MM.1S (cell line): Measurements from ENCODE around the gene FLYWCH2.

Source experiments
- DNase-seq: peaks from one replicate; pipeline ENCODE4 v3.0.0-alpha.2; 2015
- H2AFZ ChIP-seq: fragments of 300-600 bp; sonication (generic); 2 replicates; pipeline ENCODE4 v1.6.0; 2016; ENCODE audit warnings: antibody characterized with exemption, low read length
- H3F3A ChIP-seq: fragments of 300-600 bp; sonication (generic); 2 replicates; pipeline ENCODE4 v1.6.1; 2016; ENCODE audit warnings: mild to moderate bottlenecking, antibody characterized with exemption, low read length, moderate library complexity, mixed read lengths; ENCODE audit not compliant: insufficient read depth
- H3K27ac ChIP-seq: fragments of 300-600 bp; sonication (generic); 2 replicates; pipeline ENCODE4 v1.5.1; 2016; ENCODE audit warnings: mild to moderate bottlenecking, low read length
- H3K27me3 ChIP-seq: fragments of 300-600 bp; sonication (generic); replicated peaks from 2 replicates; pipeline ENCODE4 v1.6.0; 2016; ENCODE audit warnings: low read length; ENCODE audit not compliant: insufficient read depth
- H3K36me3 ChIP-seq: fragments of 300-600 bp; sonication (generic); replicated peaks from 2 replicates; pipeline ENCODE4 v1.6.1; 2016; ENCODE audit warnings: mild to moderate bottlenecking, low read length, mixed read lengths; ENCODE audit not compliant: insufficient read depth
- H3K4me1 ChIP-seq: fragments of 300-600 bp; sonication (generic); 2 replicates; pipeline ENCODE4 v1.6.1; 2016; ENCODE audit warnings: low read length, mixed read lengths
- H3K4me2 ChIP-seq: fragments of 300-600 bp; sonication (generic); 2 replicates; pipeline ENCODE4 v1.6.0; 2016; ENCODE audit warnings: low read depth, low read length
- H3K4me3 ChIP-seq: fragments of 300-600 bp; sonication (generic); 2 replicates; pipeline ENCODE4 v1.5.1; 2016; ENCODE audit warnings: low read length, mixed read lengths
- H3K79me2 ChIP-seq: fragments of 300-600 bp; sonication (generic); 2 replicates; pipeline ENCODE4 v1.6.1; 2016; ENCODE audit warnings: mixed run types, low read length, mixed read lengths
- H3K9ac ChIP-seq: fragments of 300-600 bp; sonication (generic); 2 replicates; pipeline ENCODE4 v1.6.1; 2016; ENCODE audit warnings: low read length, mixed read lengths
- H3K9me2 ChIP-seq: fragments of 300-600 bp; sonication (generic); replicated peaks from 2 replicates; pipeline ENCODE4 v1.6.1; 2016; ENCODE audit warnings: mild to moderate bottlenecking, low read length, mixed read lengths; ENCODE audit not compliant: insufficient read depth
- H3K9me3 ChIP-seq: fragments of 300-600 bp; sonication (generic); replicated peaks from 2 replicates; pipeline ENCODE4 v1.6.1; 2016; ENCODE audit warnings: mild to moderate bottlenecking, low read length, mixed read lengths; ENCODE audit not compliant: insufficient read depth
- H4K20me1 ChIP-seq: fragments of 300-600 bp; sonication (generic); 2 replicates; pipeline ENCODE4 v1.6.1; 2016; ENCODE audit warnings: mild to moderate bottlenecking, low read length, moderate library complexity, mixed read lengths; ENCODE audit not compliant: insufficient read depth
- CTCF ChIP-seq: fragments of 300-600 bp; sonication (generic); IDR thresholded peaks from 2 replicates; pipeline ENCODE4 v1.5.1; 2016; ENCODE audit warnings: antibody characterized with exemption, low read length, mixed read lengths
- EZH2 ChIP-seq: fragments of 300-600 bp; sonication (generic); optimal IDR thresholded peaks from 2 replicates; pipeline ENCODE3; 2017; ENCODE audit warnings: low read depth, mild to moderate bottlenecking, antibody characterized with exemption, low read length, mixed read lengths
- EZH2phosphoT487 ChIP-seq: fragments of 300-600 bp; sonication (generic); IDR thresholded peaks from 2 replicates; pipeline ENCODE4 v1.6.1; 2018; ENCODE audit warnings: antibody characterized with exemption, low read length

FLYWCH2 gene

GRCh38 chr16:2919511-2920255 is 36.7 kb downstream of the FLYWCH2 start:
- H3K9me2 ChIP-seq: no peaks in the 10 kb centered on the region
- DNase-seq: peak; percentile 58
- peaks cover 19% of the 10 kb centered on the region for H3F3A ChIP-seq
- H3K4me1 ChIP-seq: peaks cover 11% of the 10 kb centered on the region
- peaks cover 36% of the 10 kb centered on the region for H3K79me2 ChIP-seq
- H3K9me3 ChIP-seq: no peaks in the 10 kb centered on the region
- H3K9ac ChIP-seq: no peak overlapping the region
- no peaks in the 10 kb centered on the region for H4K20me1 ChIP-seq
- H3K4me2 ChIP-seq: no peak overlapping the region
- H2AFZ ChIP-seq: no peak overlapping the region
- H3K36me3 ChIP-seq: no peaks in the 10 kb centered on the region
- no peak overlapping the region for H3K27ac ChIP-seq
- peak; percentile 86 for TF ChIP-seq CTCF
- no peak for TF ChIP-seq EZH2
- H3K4me3 ChIP-seq: no peak overlapping the region
- H3K27me3 ChIP-seq: no peaks in the 10 kb centered on the region

- Histone ChIP-seq H3K9me3 (no peaks in the 10 kb centered on the region), H3K36me3 (no peaks in the 10 kb centered on the region), H3K9me2 (no peaks in the 10 kb centered on the region), H3K4me1 (peaks cover 10% of the 10 kb centered on the region; the same call in 1 of the 2 replicates), H4K20me1 (no peaks in the 10 kb centered on the region), H3K27me3 (no peaks in the 10 kb centered on the region), H2AFZ (no peak overlapping the region), H3K79me2 (peaks cover 41% of the 10 kb centered on the region), H3K4me2 (no peak overlapping the region), H3F3A (peaks cover 8% of the 10 kb centered on the region; the same call in 1 of the 2 replicates), H3K27ac (no peak overlapping the region), H3K4me3 (no peak overlapping the region), H3K9ac (no peak overlapping the region)
- TF ChIP-seq EZH2: no peak
- DNase-seq: no peak
Measured at GRCh38 chr16:2923481-2923880, 40.5 kb downstream of the FLYWCH2 start.

GRCh38 chr16:2924901-2925755 is 42.1 kb downstream of the FLYWCH2 start:
- H4K20me1 ChIP-seq: no peaks in the 10 kb centered on the region
- H3K79me2 ChIP-seq: peaks cover 37% of the 10 kb centered on the region
- no peak overlapping the region for H3K27ac ChIP-seq
- H3K4me2 ChIP-seq: no peak overlapping the region
- H3K4me1 ChIP-seq: peaks cover 10% of the 10 kb centered on the region; the same call in 1 of the 2 replicates
- no peak overlapping the region for H2AFZ ChIP-seq
- no peaks in the 10 kb centered on the region for H3K9me3 ChIP-seq
- no peak overlapping the region for H3K4me3 ChIP-seq
- no peak for TF ChIP-seq EZH2
- TF ChIP-seq CTCF: no peak
- no peak for TF ChIP-seq EZH2phosphoT487
- no peaks in the 10 kb centered on the region for H3K9me2 ChIP-seq
- H3K27me3 ChIP-seq: no peaks in the 10 kb centered on the region
- H3F3A ChIP-seq: peaks cover 4% of the 10 kb centered on the region; the same call in 1 of the 2 replicates
- DNase-seq: no peak
- H3K9ac ChIP-seq: no peak overlapping the region
- H3K36me3 ChIP-seq: no peaks in the 10 kb centered on the region
